Pons (tissue), 1 donor: ENCODE measurements around the gene ZNF407.

Source experiments
- DNase-seq: peaks from one replicate; pipeline ENCODE4 v3.0.0-alpha.2; 2016; ENCODE audit warnings: low spot score

Gene ZNF407

GRCh38 chr18:74826572-74826971 is 228.9 kb downstream of the ZNF407 start:
- no peak for DNase-seq

- no peak for DNase-seq
Observed at GRCh38 chr18:74828200-74828599, 230.5 kb downstream of the ZNF407 start.

GRCh38 chr18:74831571-74832250 is 234.0 kb downstream of the ZNF407 start:
- DNase-seq = no peak

DNA sequence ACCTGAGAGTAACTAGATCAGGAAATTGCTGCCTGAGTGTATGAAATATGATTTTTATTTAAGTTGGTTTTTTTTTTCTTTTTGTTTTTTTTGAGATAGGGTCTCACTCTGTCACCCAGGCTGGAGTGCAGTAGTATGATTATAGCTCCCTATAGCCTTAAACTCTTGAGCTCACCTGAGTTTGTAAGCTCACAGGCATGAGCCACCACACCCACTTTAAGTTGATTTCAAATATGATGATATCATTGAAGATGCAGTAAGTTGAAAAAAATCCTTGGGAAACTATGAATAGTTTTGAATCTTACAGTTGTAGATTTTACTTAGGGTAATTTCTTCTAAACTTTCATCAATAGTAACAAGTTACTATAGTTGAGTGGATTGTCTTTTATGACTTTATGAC is 234.7 kb downstream of the ZNF407 start:
- DNase-seq = no peak

DNA sequence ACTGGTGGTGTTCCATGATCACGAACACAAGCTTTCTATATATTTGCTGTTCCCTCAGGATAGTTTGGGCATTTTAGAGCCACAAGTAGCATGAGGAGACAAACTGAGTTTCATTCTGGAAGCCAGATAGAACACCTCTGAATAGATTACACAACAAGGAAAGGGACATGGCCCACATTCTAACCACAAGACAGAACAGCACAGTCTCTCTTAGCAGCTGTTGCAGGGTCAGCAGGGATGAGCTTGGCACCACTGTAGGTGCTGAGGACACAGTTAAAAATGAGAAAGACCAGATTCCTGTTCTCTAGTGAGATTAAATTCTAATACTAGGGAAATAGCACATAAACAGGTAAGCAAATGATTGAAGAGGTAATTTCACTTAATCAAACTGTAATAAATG is 235.3 kb downstream of the ZNF407 start:
- no peak for DNase-seq

DNA sequence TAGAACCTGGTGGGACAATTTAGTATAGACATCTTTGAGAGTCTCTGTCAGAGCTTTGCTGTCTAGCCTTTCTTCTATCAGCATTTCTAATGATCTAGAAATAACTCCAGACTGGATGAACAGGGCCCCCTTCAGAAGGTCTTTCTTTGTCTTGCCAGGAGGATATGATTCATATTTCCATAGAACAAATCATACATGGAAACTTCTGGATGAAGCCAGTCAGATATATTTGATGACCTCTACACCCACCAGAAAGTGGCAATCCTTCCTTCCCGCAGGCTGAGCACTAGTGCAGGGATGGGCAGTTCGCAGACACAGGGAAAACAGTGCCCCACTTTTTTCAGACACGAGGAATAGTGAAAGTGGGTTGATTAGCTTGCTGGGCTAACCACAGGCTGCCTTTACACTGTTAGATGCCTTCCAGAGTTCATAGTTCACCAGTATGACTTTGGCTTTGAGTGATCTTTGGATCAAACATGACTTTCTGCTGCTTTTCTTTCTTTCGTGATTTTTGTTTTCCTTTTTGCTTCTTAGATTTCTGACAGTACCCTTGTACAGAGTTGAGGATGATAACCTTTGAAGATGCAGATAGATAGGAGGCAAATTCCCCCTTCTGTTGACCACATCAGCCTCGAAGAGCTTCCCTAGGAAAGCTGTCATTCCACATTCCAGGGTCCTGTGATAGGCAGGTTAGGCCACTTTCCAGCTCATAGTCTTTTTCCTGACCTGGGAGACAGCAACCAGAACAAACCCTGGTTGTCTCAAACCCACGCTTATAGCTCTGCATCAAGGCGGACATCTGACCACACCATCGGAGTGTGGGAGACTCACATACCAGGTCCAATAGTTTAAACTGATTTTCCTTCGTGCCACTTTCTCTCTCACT is 237.0 kb downstream of the ZNF407 start:
- DNase-seq = no peak

DNA sequence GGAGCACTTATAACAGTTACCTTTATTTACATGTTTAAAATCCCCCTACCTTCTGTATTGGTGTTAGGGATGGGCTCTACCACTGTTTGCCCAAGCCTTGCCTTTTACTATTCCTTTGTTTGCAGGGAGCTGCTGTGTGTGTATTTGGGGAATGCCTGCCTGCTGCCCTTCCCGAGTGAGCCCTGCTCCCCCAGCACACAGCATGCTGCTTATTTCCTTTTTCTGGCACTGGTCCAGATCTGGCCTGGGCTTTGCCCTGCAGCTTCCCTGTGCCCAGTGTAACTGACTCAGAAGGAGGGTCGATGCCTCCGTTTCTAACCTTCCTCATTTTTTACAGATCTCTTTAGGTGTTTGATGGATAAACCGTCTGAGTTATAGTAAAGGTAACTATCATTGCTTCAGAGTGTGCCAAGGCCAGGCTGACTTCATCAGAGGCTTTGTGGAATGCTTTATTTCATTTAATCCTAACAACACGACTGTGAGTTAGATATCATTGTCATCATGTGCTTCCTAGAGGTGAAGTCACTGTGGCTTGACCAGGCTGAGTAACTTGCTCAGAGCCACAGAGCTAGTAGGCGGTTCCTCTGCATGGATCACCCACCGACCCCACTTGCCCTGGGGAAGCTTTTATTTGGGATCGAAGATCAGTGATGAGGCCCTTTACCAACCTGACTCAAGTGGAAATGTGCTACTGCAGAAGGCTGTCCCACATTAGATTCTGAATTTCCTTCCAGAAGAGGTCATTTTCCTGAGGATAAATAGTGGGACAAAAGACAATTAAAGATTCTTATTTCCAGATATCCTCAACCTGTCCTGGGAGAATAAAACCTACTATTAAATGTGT is 238.8 kb downstream of the ZNF407 start:
- peak; percentile 23 for DNase-seq

DNA sequence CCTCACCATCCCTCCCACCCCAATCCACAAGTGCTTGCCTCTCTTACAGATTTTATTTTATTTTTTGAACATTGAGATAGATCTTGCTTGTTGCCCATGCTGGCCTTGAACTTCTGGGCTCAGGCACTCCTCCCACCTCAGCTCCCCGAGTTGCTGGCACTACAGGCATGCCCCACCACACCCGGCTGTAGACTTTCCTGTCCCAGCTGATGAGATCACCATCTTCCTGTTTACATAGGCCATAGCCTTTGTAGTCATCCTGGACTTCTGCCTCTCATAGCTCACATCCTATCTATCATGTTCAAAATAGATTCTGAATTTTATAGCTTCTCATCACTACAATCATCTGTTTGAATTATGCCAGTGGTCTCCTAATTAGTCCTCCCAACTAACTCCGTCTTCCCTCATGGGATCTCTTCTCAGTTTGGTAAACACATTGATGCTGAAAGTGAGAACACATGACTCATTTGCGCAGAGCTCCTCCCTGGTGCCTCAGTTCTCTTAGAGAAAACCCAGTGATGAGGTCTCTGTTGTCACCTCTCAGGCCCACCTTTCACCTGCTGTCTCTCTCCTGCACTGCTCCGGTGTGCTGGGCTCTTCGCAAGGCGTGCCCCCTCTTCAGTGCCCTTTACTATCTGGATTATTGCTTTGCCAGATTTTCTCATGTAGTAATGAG is 243.0 kb downstream of the ZNF407 start:
- no peak for DNase-seq

- no peak for DNase-seq
Observed at GRCh38 chr18:74841248-74841647, 243.6 kb downstream of the ZNF407 start.

GRCh38 chr18:74849301-74849700 is 251.6 kb downstream of the ZNF407 start:
- no peak for DNase-seq

- DNase-seq = peak; percentile 42
Observed at GRCh38 chr18:74856434-74856833, 258.8 kb downstream of the ZNF407 start.

DNA sequence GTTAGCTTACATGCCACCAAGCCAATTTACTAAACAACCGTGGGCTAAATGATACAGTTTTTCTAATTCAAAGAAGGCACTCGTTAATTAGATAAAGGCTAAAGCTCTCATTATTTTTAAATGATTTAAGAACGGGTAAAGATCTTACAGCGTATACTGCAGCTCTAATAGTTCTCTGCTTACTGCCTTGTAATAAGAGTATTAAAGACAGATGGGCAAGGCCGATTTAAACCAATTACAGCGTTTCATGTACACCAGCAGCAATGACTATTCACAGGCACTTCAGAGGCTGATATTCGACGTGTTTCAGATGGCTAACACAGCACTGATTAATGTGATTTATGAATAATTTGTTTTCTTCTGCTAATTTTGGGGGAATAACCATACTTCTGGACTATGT is 259.3 kb downstream of the ZNF407 start:
- DNase-seq = peak; percentile 10

DNA sequence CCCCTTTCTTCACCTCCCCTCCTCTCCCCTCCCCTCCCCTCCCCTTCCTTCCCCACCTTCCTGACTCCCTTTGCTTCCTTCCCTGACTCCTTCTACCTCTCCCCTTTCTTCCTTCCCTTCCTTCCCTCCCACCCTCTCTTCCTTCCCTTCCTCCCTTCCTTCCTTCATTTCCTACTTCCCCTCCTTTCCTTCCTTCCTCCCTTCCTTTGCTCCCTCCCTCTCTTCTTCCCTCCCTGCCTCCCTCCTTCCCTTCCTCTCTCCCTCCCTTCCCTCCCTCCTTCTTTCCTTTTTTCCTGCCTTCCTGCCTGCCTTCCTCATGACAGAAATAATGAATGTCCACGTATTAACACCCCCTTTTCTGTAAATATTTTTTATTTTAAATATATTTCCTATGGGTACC is 260.2 kb downstream of the ZNF407 start:
- DNase-seq = no peak

- DNase-seq = no peak
Observed at GRCh38 chr18:74861154-74861553, 263.5 kb downstream of the ZNF407 start.

- DNase-seq = no peak
Observed at GRCh38 chr18:74862094-74862493, 264.4 kb downstream of the ZNF407 start.

DNA sequence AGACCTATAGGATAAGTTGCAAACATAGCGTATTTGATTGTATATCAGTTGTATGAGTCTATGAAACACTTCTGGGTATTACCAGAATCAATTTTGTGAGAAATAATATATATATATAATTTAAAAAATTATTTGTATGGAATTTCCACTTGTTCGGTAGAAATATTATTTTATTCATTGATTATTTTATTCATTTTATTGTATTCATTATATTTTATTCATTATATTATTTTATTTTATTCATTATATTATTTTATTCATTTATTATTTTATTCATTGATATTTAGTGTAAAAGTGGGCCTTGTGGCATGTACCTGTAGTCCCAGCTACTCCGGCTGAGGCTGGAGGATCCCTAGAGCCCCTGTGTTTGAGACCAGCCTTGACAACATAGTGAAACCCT is 268.9 kb downstream of the ZNF407 start:
- DNase-seq = no peak

GRCh38 chr18:74868461-74868860 is 270.8 kb downstream of the ZNF407 start:
- DNase-seq = no peak

DNA sequence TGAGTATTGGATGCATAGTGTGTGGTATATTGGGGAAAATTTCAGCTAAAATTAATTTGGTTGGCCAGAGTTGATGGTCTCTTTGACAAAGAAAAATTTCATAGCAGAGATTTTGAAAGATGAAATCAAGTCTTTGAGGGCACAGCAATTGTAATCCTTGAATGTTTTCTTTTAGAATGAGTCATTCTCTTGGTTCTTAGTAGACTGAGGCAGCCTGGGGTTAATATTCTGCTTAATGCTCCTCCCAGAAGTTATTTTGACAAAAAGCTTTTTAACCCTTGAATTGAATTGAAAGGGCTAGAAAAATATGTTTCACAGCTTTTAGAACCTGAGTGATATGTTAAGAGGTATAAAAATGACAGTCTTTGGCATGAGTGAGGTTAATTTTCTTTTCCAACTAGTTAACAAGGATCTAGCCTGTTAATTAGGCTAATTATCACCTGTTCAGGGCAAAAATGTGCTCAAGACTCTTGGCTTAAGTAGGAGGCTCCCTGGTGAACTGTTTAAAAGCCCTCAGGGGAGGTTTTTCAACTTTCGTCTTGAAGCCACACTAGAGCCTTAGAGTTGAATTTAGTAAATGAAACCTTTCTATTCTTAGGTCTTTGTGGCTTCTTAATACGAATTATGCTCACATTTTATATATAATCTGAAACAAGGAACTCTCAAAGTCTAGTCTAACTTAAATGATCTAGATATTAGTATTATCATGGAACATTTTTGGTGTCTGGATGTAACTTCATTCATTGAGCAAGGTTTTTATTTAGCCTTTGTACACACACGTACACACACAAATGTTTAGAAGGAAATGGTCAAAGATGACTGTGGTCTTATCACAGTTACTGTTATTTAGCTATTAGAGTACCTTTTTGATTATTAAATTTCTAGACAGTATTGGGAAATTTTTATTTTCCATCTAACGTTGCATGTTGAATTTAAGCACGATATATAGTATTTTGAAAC is 272.5 kb downstream of the ZNF407 start:
- no peak for DNase-seq

GRCh38 chr18:74870950-74871349 is 273.3 kb downstream of the ZNF407 start:
- DNase-seq = no peak

DNA sequence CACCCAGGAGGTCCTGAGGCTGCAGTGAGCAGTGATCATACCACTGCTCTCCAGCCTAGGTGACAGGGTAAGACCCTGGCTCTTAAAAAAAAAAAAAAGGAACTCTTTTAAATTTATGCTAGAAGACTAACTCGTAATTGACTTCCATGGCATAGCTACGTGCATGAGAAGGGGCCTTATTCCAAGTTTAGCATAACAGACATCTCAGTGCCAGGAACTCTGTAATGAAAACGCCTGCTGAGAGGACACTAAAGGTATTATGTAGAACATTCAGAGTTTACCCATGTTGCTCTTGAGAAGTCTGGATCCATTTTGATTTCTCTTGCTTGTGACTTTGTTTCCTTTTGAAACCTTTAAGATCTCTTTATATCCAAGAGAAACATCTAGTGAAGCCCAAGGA is 276.0 kb downstream of the ZNF407 start:
- no peak for DNase-seq

DNA sequence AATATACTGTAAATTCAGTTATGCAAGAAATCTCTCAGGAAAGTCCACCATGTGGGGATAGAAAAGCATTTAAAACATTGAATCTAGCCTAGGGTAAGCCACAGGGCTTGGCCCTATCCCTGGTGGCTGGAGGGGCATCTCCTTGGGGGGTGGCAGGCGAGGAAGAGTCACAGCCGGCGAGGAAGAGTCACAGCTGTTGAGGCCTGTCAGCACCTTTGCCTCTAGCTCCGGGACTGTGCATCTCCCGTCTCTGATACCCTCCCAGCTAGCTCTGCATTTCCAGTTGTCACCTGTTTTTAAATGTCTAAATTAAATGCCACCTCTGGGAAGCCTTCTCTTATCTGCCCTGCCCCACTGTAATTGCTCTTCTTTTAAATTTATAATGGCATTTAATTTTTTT is 276.7 kb downstream of the ZNF407 start:
- DNase-seq = no peak
